SHP77 treated with DMSO at 0.1 percent for 48 hours (cell line): ENCODE measurements around the gene P2RY13.

Experiments used
- DNase-seq: peaks from one replicate; lab custom pipeline; 2025; lab: John Stamatoyannopoulos, UW

The P2RY13 gene

DNA sequence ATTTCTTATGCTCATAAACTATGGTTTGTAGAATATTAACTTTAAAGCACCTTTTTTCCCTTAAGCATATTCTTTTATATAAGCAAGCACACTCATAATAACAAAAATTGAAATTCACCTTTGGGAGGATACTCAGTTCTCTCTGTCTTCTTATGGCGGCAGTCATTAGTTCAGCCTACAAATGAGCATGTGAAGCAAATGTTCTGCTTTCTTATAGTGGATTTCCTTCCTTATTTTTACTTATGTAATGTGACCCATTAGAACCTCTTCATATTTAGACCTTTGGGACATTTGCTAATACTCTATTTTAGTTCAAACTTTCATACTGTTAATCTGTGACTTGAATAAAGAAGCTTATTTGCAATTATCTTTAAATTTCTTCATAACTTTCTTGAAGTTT, at the start of gene P2RY13:
P2RY13 (minus strand) TSS at position 187 of the 400 bp plus-strand sequence; CDS start at position 166, 21 bp downstream.
- no peak for DNase-seq

DNA sequence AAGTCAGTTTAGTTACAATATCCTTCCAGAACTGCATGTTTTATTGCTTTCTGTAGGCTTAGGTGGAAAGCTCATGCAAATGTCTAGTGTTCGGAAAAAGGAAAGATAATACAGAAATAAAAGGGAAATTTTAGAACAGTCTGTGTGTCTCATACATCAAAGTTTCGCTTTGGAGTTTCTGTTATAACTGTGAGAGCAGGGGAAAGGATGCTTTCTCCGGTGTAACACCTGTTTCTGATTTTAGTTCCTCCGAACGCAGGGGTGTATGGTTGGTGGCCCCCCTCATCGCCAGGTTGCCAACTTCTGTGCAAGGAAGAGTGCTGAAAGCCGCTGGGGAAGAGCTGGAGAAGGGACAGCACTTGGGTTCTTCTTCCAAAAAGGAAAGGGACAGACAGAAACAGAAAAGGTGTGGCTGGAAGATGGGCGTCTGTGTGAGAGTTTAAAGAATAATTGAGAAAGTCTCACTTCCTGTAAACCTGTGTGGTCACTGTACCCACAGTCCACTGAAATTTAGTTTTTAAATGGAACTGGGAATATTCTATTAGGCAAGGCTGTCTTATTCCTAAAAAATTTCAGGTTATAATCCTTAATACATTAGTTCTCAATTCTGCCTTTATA, 48.5 kb upstream of the P2RY13 start:
- DNase-seq, result no peak

DNA sequence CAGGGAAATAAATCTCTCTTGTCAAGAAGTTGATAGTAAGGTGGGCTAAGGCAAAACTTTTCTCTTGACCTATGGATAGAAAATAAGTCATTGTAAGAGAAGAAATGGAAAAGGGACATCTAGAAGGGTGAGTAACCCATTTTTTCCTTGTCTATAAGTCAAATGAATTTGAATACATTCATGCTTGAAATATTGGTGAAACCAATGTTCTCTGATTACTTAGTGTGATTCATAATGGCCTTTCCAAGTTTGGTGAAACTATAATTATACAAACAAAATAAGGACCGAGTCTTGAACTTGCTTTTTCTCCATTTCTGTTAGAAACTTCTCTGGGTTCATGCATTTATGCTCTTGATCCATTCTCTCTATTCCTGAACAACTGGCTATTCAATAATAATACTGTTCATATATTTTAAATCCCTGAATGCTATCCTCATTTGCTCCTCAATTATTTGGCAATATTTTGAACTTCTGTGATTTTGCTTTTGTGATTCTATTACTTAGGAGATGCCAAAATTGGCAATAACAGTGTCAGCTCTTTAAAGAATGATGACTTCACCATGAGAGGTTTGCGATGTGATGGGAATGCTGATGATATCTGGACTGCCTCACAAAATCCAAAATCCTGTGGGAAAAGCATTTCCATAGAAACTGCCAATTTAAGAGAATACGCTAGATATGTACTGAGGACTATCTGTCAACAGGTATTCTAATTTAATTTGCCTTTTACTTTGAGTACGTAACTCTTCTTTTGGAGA, 42.9 kb upstream of the P2RY13 start:
- DNase-seq, result no peak

DNA sequence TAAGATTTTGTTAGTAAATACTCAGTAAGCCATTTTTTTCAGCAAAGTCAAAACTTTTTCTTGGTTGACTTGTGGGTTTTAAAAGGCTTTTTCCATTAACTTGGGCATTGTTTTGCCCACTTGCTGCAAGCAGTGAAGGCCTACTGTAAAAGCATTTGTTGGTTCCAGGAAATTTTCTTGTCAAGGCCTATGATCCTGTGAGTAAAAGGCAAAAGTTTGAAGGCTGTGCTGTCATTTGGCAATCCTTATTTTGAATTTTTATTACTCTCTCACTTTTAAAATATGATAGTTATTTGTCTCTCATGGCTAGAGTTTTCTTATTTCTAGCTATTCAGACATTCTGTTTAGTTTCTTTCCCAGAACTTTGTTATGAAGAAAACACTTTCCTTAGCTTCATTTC, 42.2 kb upstream of the P2RY13 start:
- DNase-seq, result no peak

GRCh38 chr3:151367448-151367847, 38.1 kb upstream of the P2RY13 start:
- DNase-seq, result no peak

DNA sequence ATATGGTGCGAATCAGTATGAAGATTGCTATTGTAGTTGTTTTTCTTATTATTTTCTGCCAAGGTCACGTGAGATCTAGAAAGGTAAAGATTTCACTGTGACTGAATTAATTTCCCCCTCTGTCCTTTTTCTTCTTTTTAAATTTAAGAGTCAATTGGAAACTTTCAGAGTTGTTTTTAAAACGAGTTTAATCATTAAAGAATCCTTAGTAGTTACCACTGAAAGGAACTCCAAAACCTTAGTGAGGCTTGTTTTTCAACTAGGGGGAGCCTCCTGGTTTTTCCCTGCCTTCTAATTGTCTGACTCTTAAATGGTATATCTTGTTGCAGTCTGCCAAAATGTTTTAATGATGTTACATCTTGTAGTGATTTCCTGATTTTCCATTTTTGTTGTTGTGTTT, 37.6 kb upstream of the P2RY13 start:
- DNase-seq, result no peak

- no peak for DNase-seq
Measured at GRCh38 chr3:151362751-151363174, 33.4 kb upstream of the P2RY13 start.

- DNase-seq, result no peak
Measured at GRCh38 chr3:151357463-151357850, 28.1 kb upstream of the P2RY13 start.

DNA sequence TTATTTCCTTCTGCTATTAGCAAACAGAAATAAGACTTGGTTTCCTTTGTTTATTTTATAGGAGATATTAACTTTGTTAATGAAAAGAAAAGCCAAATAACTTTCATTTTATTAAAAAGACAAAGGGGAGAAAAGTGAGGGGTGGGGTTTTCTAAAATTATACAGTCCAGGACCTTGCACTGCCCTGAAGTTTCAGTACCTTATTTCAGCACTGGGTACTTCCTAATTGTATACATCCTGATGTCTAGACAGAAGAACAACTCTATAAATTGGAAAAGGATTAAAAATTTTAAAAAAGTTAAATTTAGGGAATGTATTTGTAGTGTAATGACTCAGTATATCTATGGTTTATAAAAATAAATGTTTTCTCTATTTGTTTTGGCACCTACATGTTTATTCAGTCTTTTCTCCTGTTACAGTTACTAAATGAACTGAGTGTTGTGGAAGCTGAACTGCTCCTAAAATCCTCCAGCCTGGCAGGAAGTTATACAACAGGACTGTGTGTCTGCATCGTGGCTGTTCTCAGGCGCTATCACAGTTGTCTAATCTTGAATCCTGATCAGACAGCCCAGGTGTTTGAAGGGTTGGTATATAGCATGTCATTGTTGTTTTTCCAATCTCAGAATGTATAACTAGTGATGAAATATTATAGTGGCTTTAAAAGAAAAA, 27.6 kb upstream of the P2RY13 start:
- no peak for DNase-seq

- DNase-seq, result no peak
Measured at GRCh38 chr3:151351648-151352047, 22.3 kb upstream of the P2RY13 start.

DNA sequence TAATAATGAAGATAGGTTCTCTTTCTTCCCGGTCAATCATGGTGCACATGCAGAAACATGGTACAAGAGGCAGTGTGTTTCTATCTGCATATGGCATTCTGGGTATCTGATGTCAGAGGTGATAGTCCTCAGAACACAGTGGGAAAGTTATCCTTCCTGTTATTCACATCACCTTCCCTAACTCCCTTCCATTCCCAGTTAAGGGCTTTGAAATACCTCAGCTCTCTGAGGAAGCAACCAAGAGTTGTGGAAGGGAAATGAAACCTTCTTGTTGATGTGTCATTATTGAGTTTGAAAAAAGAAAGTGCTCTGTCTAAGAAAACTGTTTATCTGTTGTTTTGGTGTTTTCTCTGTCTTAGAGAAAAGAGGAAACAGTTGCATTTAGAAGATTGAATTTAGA, 21.9 kb upstream of the P2RY13 start:
- DNase-seq, result no peak

DNA sequence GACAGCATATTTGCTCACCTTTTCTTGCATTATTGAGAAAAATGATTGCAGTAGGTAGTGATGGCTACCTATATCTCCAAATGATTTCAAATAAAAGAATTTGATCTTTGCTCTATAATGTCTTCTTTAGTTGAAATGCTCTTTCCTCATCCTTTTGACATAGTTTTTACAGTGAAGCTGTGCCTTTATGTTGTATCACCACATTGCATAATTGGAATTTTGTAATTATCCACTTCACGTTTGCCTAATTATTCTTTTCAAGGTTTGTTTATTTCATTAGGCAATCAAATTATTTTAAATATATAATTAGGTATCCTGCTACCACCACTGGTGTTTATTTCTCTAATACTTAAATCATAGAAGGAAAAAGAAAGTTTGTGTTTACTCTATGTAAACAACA, 21.3 kb upstream of the P2RY13 start:
- DNase-seq, result no peak

- no peak for DNase-seq
Measured at GRCh38 chr3:151347432-151347831, 18.1 kb upstream of the P2RY13 start.

DNA sequence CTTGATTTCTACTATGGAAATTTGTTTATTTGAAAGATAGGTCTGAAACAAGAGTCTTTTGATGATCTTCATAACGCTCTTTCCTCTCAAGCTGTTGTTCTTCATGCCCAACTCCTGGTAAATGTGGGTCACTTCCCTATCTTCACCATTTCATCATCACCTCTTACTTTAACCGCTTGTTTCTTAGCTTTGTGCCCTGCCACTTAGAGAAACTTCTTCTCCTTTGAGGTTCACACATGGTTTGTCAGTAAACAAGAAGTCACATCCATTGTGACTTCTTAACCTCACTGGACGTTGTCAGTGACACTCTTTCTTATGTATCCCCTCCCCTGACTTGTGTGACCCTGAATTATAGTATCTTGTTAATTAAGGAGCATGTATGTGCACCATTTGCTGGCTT, 16.9 kb upstream of the P2RY13 start:
- no peak for DNase-seq

DNA sequence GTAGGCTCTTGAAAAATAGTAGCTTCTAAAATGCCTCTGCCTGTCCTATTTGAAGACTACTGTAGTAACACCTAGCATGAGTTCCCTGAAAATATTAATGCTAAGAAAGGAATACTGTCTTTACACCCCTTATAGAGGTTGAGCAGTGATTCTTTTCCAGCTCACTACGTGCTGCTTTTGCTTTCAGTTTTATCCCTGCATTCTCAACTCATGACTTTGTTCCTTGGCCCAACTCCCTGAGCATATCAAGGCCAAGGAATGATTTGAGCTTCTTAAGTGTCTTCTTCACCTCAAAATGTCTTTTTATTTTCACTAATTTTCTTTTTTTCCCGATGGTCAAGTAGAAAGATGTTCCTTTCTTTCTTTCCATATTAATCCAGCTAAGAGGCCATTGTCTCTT, 16.5 kb upstream of the P2RY13 start:
- DNase-seq, result no peak

DNA sequence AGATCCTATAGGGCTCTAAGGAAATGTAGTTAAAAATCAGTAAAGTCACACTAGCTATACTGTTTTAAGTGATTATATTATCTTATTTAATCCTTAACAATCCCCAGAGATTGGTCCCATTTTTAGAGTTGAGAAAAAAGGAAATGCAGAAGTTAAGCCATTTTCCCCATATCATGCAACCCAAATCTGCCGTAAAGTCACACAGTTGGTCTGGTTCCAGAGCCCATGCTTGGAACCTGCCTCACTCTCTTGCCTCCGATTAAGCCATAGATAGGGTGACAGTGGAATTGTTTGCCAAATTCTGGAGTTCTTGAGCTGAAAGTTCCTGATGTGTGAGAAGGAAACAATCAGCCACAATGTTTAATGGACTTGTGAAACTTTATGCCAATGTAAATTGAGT, 2.3 kb upstream of the P2RY13 start:
- DNase-seq, result no peak

DNA sequence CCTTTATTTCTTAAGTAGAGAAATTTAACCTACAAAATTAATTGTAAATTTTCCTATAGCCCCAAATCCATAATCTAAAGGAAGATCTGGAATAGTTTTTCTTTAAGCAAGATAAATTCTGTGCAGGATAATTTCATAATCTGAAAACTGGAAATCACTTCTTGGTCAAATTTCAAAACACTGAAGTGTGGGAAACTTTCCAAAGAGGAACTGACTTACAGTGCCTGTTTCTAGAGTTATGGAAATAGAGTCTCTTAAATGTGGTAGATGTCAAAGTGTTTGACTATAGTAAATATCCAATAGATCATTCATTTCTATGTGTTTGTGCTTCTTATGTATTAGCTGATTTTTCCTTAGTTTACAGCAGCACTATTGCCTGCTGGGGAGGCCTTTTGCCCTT, 1.6 kb upstream of the P2RY13 start:
- DNase-seq, result no peak

DNA sequence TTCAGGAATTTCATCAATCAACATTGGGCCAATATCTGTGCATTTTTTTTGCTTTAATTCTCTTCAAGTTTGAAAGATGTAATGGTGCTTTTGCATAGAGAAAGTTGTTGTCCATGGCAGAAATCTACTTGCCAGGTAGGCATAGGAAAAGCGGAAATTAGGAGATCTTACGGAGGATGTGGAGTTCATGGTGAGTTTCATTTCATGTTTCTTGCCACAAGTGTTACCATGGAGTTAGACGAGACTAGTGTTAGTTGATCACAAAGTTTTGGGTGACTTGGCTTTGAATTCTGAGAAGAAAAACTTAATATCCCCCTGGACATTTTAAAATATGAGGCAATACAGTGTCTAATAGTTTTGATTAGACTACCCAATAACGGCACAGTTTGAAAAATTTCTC, 1.0 kb upstream of the P2RY13 start:
- DNase-seq, result no peak

- DNase-seq, result no peak
Measured at GRCh38 chr3:151328298-151328995, 902 bp downstream of the P2RY13 start.

GRCh38 chr3:151327571-151328198, 1.7 kb downstream of the P2RY13 start:
- peak; percentile 1 for DNase-seq

DNA sequence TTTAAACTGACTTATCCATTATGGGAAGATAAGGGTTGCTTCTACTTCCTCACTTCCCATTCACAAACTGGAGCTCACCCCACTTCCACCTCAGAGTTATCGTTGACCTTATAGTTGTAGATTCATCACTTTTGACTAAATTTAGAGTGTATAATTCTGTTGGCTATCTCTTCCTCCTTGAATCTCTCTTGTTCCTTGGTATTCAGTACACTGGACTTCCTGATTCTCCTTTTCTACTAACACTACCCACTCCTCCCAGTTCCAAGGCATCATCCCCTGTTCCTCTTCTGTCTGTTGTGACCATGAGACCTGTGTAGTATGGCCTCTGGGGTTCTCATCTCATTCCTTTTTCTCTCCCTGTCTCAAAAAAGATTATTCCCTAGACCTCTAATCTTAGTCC, 6.8 kb downstream of the P2RY13 start:
- DNase-seq, result no peak

GRCh38 chr3:151321526-151321925, 7.8 kb downstream of the P2RY13 start:
- DNase-seq, result no peak
